ENCODE data around the gene OR7G1. TPM values are rescaled to one million over a fixed set of nuclear protein-coding genes. Genes with fewer than 3 reads are reported as not detected.

OR7G1 gene, protein sequence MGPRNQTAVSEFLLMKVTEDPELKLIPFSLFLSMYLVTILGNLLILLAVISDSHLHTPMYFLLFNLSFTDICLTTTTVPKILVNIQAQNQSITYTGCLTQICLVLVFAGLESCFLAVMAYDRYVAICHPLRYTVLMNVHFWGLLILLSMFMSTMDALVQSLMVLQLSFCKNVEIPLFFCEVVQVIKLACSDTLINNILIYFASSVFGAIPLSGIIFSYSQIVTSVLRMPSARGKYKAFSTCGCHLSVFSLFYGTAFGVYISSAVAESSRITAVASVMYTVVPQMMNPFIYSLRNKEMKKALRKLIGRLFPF
- total RNA-seq (not detected), polyA plus RNA-seq (not detected)
- long read RNA-seq, donor 1 = 0 reads
- long read RNA-seq, donor 2 = 0 reads
- long read RNA-seq, donor 3 = 0 reads
- long read RNA-seq, donor 4 = 0 reads

DNA sequence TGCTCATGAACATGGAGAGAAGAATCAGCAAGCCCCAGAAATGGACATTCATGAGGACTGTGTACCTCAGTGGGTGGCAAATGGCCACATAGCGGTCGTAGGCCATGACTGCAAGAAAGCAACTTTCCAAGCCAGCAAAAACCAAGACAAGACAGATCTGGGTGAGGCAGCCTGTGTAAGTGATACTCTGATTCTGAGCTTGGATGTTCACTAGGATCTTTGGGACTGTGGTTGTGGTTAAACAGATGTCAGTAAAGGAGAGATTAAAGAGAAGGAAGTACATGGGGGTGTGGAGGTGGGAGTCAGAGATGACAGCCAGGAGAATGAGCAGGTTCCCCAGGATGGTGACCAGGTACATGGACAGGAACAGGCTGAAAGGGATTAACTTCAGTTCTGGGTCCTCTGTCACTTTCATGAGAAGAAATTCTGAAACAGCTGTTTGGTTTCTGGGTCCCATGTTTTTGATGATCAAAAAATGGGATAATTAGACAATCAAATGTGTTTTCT is at the start of gene OR7G1:
Gene OR7G1, minus strand, starts transcription at position 457 of the 507 bp plus-strand sequence. Its CDS starts 0 bp downstream, at position 457.
- intact Hi-C loops (cut with DNase I) = no loop called here
- WGBS = 79% methylated on average over 2 of the region's 2 CpGs
- Histone ChIP-seq H3K9me3 (ENCODE audit: control insufficient read depth, low read length) (no peaks in the 10 kb centered on the region), H3K4me3 (ENCODE audit: low read length) (no peak within 1 kb of the TSS), H3K4me1 (ENCODE audit: control insufficient read depth, insufficient read depth, low read length) (no peaks in the 10 kb centered on the region), H3K27me3 (ENCODE audit: control insufficient read depth, insufficient read depth) (no peaks in the 10 kb centered on the region), H3K27ac (ENCODE audit: low read length) (no peak within 1 kb of the TSS)
- DNase-seq (no peak), ATAC-seq (no peak)

DNA sequence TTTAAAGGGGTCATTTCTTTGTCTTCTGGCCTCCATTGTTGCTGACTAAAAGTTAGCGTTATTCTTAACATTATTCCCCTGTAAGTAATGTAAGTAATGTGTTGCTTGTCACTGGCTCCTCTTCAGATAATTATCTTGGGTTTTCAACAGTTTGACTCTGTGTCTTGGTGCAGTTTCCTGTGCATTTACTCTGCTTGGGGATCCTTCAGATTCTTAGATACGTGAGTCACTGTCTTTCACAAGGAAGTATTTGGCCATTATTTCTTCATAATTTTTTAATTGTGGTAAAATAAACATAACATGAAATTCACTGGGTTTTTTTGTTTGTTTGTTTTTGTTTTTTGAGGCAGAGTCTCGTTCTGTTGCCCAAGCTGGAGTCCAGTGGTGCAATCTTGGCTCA is 49.7 kb upstream of the OR7G1 start:
- Histone ChIP-seq H3K27me3 (ENCODE audit: control insufficient read depth, insufficient read depth) (no peaks in the 10 kb centered on the region), H3K4me3 (ENCODE audit: low read length) (no peak overlapping the region), H3K4me1 (ENCODE audit: control insufficient read depth, insufficient read depth, low read length) (no peaks in the 10 kb centered on the region), H3K27ac (ENCODE audit: low read length) (no peak overlapping the region), H3K9me3 (ENCODE audit: control insufficient read depth, low read length) (no peaks in the 10 kb centered on the region)
- intact Hi-C loops (cut with DNase I) = no loop called here
- DNase-seq = no peak
- ATAC-seq = no peak
- 94% methylated on average over 3 of the region's 3 CpGs for WGBS

GRCh38 chr19:9161427-9161826 is 45.9 kb upstream of the OR7G1 start:
- WGBS = 98% methylated on average over 12 of the region's 12 CpGs
- intact Hi-C loops (cut with DNase I) = no loop called here
- no peaks in the 10 kb centered on the region for H3K9me3 ChIP-seq (ENCODE audit: control insufficient read depth, low read length)
- no peak for ATAC-seq
- no peak overlapping the region for H3K27ac ChIP-seq (ENCODE audit: low read length)
- no peak overlapping the region for H3K4me3 ChIP-seq (ENCODE audit: low read length)
- no peaks in the 10 kb centered on the region for H3K27me3 ChIP-seq (ENCODE audit: control insufficient read depth, insufficient read depth)
- no peaks in the 10 kb centered on the region for H3K4me1 ChIP-seq (ENCODE audit: control insufficient read depth, insufficient read depth, low read length)
- no peak for DNase-seq

DNA sequence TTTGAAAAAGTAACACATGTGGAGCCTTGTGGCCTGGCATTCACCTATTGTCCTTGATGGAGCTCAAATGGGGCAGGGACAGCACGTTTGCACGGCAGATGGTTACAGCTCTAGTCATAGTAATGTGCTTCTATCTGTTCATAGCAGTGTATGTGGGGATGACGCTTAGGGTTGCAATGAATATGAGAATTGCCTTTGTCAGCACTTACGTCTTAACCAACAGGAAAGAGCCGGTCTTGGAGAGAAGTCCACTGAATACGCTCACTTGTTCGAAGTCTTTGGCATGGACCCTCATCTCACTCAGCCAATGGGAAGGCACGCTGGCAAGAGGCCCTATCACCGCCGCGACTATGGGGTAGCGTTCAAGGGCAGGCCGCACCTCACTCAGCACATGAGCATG is 44.3 kb upstream of the OR7G1 start:
- ATAC-seq (no peak), DNase-seq (no peak)

GRCh38 chr19:9156304-9156703 is 40.7 kb upstream of the OR7G1 start:
- Histone ChIP-seq H3K27ac (ENCODE audit: low read length) (no peak overlapping the region), H3K9me3 (ENCODE audit: control insufficient read depth, low read length) (no peaks in the 10 kb centered on the region), H3K27me3 (ENCODE audit: control insufficient read depth, insufficient read depth) (no peaks in the 10 kb centered on the region), H3K4me3 (ENCODE audit: low read length) (no peak overlapping the region), H3K4me1 (ENCODE audit: control insufficient read depth, insufficient read depth, low read length) (no peaks in the 10 kb centered on the region)
- DNase-seq = no peak
- 84% methylated on average over 1 of the region's 1 CpG for WGBS
- no peak for ATAC-seq
- intact Hi-C loops (cut with DNase I) = no loop called here

More for the DNA sequence above, 44.3 kb upstream of the OR7G1 start:
- intact Hi-C loops (cut with DNase I) = no loop called here
- Histone ChIP-seq H3K27me3 (ENCODE audit: control insufficient read depth, insufficient read depth) (no peaks in the 10 kb centered on the region), H3K4me1 (ENCODE audit: control insufficient read depth, insufficient read depth, low read length) (no peaks in the 10 kb centered on the region), H3K9me3 (ENCODE audit: control insufficient read depth, low read length) (no peaks in the 10 kb centered on the region), H3K27ac (ENCODE audit: low read length) (no peak overlapping the region), H3K4me3 (ENCODE audit: low read length) (no peak overlapping the region)
- 98% methylated on average over 13 of the region's 13 CpGs for WGBS

DNA sequence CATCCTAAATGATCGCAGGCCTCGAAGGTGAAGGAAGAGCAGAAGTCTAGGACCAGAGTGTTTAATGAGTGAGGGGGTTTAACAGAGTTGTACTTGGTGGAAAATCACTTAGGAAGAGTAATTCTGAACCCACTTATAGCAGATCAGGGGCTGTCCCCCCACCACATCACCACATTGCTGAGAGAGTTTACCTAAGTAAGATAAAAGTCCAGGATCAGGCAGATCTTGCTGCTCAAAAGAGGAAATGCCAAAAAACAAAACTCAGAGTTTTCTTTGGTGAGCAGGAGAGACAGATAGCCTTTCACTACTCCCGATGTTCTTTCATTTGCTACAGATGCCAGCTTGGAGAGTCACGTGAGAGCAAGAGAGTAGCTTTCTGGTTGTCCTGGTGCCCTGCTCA is 40.0 kb upstream of the OR7G1 start:
- Histone ChIP-seq H3K9me3 (ENCODE audit: control insufficient read depth, low read length) (no peaks in the 10 kb centered on the region), H3K4me3 (ENCODE audit: low read length) (no peak overlapping the region), H3K27ac (ENCODE audit: low read length) (no peak overlapping the region), H3K27me3 (ENCODE audit: control insufficient read depth, insufficient read depth) (no peaks in the 10 kb centered on the region), H3K4me1 (ENCODE audit: control insufficient read depth, insufficient read depth, low read length) (no peaks in the 10 kb centered on the region)
- no peak for DNase-seq
- ATAC-seq = no peak
- intact Hi-C loops (cut with DNase I) = no loop called here
- 98% methylated on average over 4 of the region's 4 CpGs for WGBS

GRCh38 chr19:9151367-9151766 is 35.8 kb upstream of the OR7G1 start:
- H3K4me1 ChIP-seq (ENCODE audit: control insufficient read depth, insufficient read depth, low read length) = no peaks in the 10 kb centered on the region
- H3K27me3 ChIP-seq (ENCODE audit: control insufficient read depth, insufficient read depth) = no peaks in the 10 kb centered on the region
- no peak for ATAC-seq
- WGBS = 97% methylated on average over 5 of the region's 5 CpGs
- no peaks in the 10 kb centered on the region for H3K9me3 ChIP-seq (ENCODE audit: control insufficient read depth, low read length)
- DNase-seq = no peak
- H3K27ac ChIP-seq (ENCODE audit: low read length) = no peak overlapping the region
- intact Hi-C loops (cut with DNase I) = no loop called here
- no peak overlapping the region for H3K4me3 ChIP-seq (ENCODE audit: low read length)

DNA sequence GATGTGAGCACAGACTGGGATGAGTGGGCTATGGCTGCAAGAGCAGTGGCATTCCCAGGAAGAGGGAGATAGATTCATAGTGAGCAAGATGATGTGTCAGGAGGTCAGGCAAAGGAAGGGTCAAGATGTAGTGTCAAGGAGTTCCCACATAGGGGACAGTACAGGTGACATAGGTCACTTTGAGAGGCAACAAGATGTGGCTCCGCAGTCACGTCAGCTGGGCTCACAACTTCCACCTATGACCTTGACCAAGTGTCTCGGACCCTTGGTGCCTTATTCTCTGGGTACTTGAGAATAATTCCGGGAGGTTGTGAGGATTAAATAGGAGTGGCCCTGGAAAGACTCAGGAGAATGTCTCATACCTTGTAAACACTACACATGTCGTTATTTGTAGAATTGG is 35.1 kb upstream of the OR7G1 start:
- no peak overlapping the region for H3K4me3 ChIP-seq (ENCODE audit: low read length)
- H3K4me1 ChIP-seq (ENCODE audit: control insufficient read depth, insufficient read depth, low read length) = no peaks in the 10 kb centered on the region
- no peak overlapping the region for H3K27ac ChIP-seq (ENCODE audit: low read length)
- DNase-seq = no peak
- H3K9me3 ChIP-seq (ENCODE audit: control insufficient read depth, low read length) = no peaks in the 10 kb centered on the region
- intact Hi-C loops (cut with DNase I) = no loop called here
- no peak for ATAC-seq
- H3K27me3 ChIP-seq (ENCODE audit: control insufficient read depth, insufficient read depth) = no peaks in the 10 kb centered on the region
- WGBS = 97% methylated on average over 5 of the region's 5 CpGs

DNA sequence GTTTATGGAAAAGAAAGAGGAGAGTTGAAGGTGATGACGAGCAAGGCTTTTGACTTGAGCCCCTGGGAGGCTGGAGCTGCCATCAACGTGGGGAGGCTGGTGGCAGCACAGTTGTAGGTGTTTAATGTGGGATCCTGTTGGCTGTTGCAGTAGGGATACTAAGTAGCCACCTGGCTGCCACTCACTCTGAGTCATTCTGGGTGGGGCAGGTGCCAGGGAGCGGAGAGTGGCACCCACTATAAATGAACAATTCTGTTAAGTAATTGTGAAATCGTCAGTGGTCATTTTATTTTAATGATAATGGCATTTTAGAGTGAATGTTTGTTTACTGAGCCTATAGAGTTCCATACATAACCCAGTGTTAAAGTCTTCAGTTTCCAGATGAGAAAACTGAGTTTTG is 34.4 kb upstream of the OR7G1 start:
- no peak overlapping the region for H3K27ac ChIP-seq (ENCODE audit: low read length)
- intact Hi-C loops (cut with DNase I) = no loop called here
- ATAC-seq = peak in 1 of 2 donors; percentile 38
- no peaks in the 10 kb centered on the region for H3K4me1 ChIP-seq (ENCODE audit: control insufficient read depth, insufficient read depth, low read length)
- no peak for DNase-seq
- no peaks in the 10 kb centered on the region for H3K9me3 ChIP-seq (ENCODE audit: control insufficient read depth, low read length)
- H3K27me3 ChIP-seq (ENCODE audit: control insufficient read depth, insufficient read depth) = no peaks in the 10 kb centered on the region
- H3K4me3 ChIP-seq (ENCODE audit: low read length) = no peak overlapping the region
- 94% methylated on average over 4 of the region's 4 CpGs for WGBS

GRCh38 chr19:9148697-9149096 is 33.1 kb upstream of the OR7G1 start:
- 97% methylated on average over 3 of the region's 3 CpGs for WGBS
- no peak overlapping the region for H3K27ac ChIP-seq (ENCODE audit: low read length)
- no peak for ATAC-seq
- intact Hi-C loops (cut with DNase I) = no loop called here
- no peak overlapping the region for H3K4me3 ChIP-seq (ENCODE audit: low read length)
- H3K9me3 ChIP-seq (ENCODE audit: control insufficient read depth, low read length) = no peaks in the 10 kb centered on the region
- no peak for DNase-seq
- no peaks in the 10 kb centered on the region for H3K4me1 ChIP-seq (ENCODE audit: control insufficient read depth, insufficient read depth, low read length)
- H3K27me3 ChIP-seq (ENCODE audit: control insufficient read depth, insufficient read depth) = no peaks in the 10 kb centered on the region

- Histone ChIP-seq H3K4me1 (ENCODE audit: control insufficient read depth, insufficient read depth, low read length) (no peaks in the 10 kb centered on the region), H3K27me3 (ENCODE audit: control insufficient read depth, insufficient read depth) (no peaks in the 10 kb centered on the region), H3K4me3 (ENCODE audit: low read length) (no peak overlapping the region), H3K27ac (ENCODE audit: low read length) (no peak overlapping the region), H3K9me3 (ENCODE audit: control insufficient read depth, low read length) (no peaks in the 10 kb centered on the region)
- DNase-seq = no peak
- WGBS = 93% methylated on average over 1 of the region's 1 CpG
- no peak for ATAC-seq
- intact Hi-C loops (cut with DNase I) = no loop called here
Observed at GRCh38 chr19:9146882-9147281, 31.3 kb upstream of the OR7G1 start.
